Measurements from ENCODE around the gene TMC5. TPM values are rescaled to one million over a fixed set of nuclear protein-coding genes. Genes with fewer than 3 reads are reported as not detected.

The TMC5 gene
- total and polyA plus RNA-seq, 2 of the 4 experiments (the other 2 are of a cell fraction): not detected

DNA sequence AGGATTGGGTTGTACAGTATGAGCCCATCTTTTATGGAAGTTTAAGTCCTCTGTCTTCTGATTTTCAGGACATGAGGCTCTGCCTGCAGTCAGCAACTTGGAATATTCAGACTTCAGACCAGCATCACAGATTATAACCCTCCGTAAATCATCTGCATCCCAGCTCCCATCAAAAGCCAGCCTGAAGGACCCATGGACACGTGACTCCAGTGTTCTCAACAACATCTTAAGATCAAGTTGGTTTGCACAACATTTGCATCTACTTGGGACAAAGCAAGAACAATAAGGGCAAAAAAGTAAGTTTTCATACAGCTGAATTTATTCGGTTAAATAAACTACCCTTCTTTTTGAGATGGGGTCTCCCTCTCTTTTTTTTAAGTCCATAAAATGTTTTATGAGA is 12.7 kb downstream of the TMC5 start:
- Histone ChIP-seq H3K4ac (ENCODE audit: low read depth, low read length) (no peak overlapping the region), H2AK9ac (replicated peaks; ENCODE audit: low read depth, low read length, poor library complexity) (no peak overlapping the region), H3K79me1 (ENCODE audit: low read depth in 1 of 2, low read length in 2 of 2) (no peaks in the 10 kb centered on the region), H4K5ac (ENCODE audit: low read depth, low read length) (no peak overlapping the region), H3K9me1 (ENCODE audit: insufficient read depth, low read length) (no peaks in the 10 kb centered on the region), H4K91ac (ENCODE audit: insufficient read depth, low read depth, low read length) (no peak overlapping the region), H3K27me3 (ENCODE audit: control insufficient read depth, insufficient read depth, low read length) (no peaks in the 10 kb centered on the region), H2AK5ac (ENCODE audit: low read depth, low read length) (no peak overlapping the region), H4K8ac (ENCODE audit: low read depth in 2 of 2, low read length in 2 of 2) (no peak overlapping the region), H3K14ac (replicated peaks; ENCODE audit: low read depth, low read length) (no peak overlapping the region), H2BK20ac (ENCODE audit: low read depth, low read length) (no peak overlapping the region), H3K36me3 (ENCODE audit: control insufficient read depth, insufficient read depth, low read length) (no peaks in the 10 kb centered on the region), H3K4me2 (ENCODE audit: low read depth, low read length) (no peak overlapping the region), H2BK5ac (ENCODE audit: low read depth, low read length, poor library complexity, severe bottlenecking) (no peak overlapping the region), H3K4me1 (ENCODE audit: control insufficient read depth, insufficient read depth, low read length) (no peaks in the 10 kb centered on the region), H4K20me1 (ENCODE audit: insufficient read depth, low read length) (no peaks in the 10 kb centered on the region), H3K27ac (ENCODE audit: insufficient read depth, low read length) (no peak overlapping the region), H2BK120ac (ENCODE audit: low read depth, low read length) (no peak overlapping the region), H3K56ac (ENCODE audit: extremely low read depth, insufficient read depth, low read length) (no peak overlapping the region), H3K9ac (ENCODE audit: low read depth, low read length) (no peak overlapping the region), H2AFZ (replicated peaks; ENCODE audit: low read length, poor library complexity) (no peak overlapping the region), H3K18ac (ENCODE audit: low read depth, low read length) (no peak overlapping the region), H2BK15ac (ENCODE audit: low read depth, low read length) (no peak overlapping the region), H3K9me3 (ENCODE audit: control insufficient read depth, insufficient read depth, low read length) (no peaks in the 10 kb centered on the region), H3K23ac (ENCODE audit: low read depth, low read length) (no peak overlapping the region), H3K4me3 (ENCODE audit: insufficient read depth, low read depth, low read length) (no peak overlapping the region)
- intact Hi-C loops (cut with micrococcal nuclease): no loop called here
- no TSS peak for BruUV-seq (replicated peaks)
- ATAC-seq (ENCODE audit: low read depth) (no peak), DNase-seq (no peak)
- in situ Hi-C loops (cut with MboI; ENCODE audit: low sequenced_read_pairs): no loop called here
- WGBS, 2 experiments (ENCODE audit: extremely low coverage in 2 of 2, insufficient read length in 1 of 2): no CpG with 5 or more reads among the region's 3 CpGs
- TF ChIP-seq, protein P1, sequence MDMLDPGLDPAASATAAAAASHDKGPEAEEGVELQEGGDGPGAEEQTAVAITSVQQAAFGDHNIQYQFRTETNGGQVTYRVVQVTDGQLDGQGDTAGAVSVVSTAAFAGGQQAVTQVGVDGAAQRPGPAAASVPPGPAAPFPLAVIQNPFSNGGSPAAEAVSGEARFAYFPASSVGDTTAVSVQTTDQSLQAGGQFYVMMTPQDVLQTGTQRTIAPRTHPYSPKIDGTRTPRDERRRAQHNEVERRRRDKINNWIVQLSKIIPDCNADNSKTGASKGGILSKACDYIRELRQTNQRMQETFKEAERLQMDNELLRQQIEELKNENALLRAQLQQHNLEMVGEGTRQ (IDR thresholded peaks at IDR 0.05; ENCODE audit: low read depth, low read length): no peak
- TF ChIP-seq FOS (IDR thresholded peaks at IDR 0.05; ENCODE audit: low read depth, low read length): no peak
- no peak for TF ChIP-seq CHD1 (IDR thresholded peaks at IDR 0.05; ENCODE audit: low read depth, low read length)
- TF ChIP-seq NFE2L2 (IDR thresholded peaks at IDR 0.05; ENCODE audit: low read depth, low read length): no peak
- no peak for TF ChIP-seq RFX5 (IDR thresholded peaks at IDR 0.05; ENCODE audit: low read depth, low read length)
- no peak for TF ChIP-seq BHLHE40 (IDR thresholded peaks at IDR 0.05; ENCODE audit: low read depth, low read length)
- TF ChIP-seq MAZ (IDR thresholded peaks at IDR 0.05; ENCODE audit: borderline replicate concordance, low read depth, low read length): no peak
- TF ChIP-seq, protein P2, sequence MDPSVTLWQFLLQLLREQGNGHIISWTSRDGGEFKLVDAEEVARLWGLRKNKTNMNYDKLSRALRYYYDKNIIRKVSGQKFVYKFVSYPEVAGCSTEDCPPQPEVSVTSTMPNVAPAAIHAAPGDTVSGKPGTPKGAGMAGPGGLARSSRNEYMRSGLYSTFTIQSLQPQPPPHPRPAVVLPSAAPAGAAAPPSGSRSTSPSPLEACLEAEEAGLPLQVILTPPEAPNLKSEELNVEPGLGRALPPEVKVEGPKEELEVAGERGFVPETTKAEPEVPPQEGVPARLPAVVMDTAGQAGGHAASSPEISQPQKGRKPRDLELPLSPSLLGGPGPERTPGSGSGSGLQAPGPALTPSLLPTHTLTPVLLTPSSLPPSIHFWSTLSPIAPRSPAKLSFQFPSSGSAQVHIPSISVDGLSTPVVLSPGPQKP (IDR thresholded peaks at IDR 0.05; ENCODE audit: borderline replicate concordance, low read depth, low read length): no peak
- no peak for TF ChIP-seq RCOR1 (IDR thresholded peaks at IDR 0.05; ENCODE audit: insufficient replicate concordance, low read length)
- TF ChIP-seq POLR2A (IDR thresholded peaks at IDR 0.05; ENCODE audit: low read depth, low read length): no peak
- TF ChIP-seq, protein P3, sequence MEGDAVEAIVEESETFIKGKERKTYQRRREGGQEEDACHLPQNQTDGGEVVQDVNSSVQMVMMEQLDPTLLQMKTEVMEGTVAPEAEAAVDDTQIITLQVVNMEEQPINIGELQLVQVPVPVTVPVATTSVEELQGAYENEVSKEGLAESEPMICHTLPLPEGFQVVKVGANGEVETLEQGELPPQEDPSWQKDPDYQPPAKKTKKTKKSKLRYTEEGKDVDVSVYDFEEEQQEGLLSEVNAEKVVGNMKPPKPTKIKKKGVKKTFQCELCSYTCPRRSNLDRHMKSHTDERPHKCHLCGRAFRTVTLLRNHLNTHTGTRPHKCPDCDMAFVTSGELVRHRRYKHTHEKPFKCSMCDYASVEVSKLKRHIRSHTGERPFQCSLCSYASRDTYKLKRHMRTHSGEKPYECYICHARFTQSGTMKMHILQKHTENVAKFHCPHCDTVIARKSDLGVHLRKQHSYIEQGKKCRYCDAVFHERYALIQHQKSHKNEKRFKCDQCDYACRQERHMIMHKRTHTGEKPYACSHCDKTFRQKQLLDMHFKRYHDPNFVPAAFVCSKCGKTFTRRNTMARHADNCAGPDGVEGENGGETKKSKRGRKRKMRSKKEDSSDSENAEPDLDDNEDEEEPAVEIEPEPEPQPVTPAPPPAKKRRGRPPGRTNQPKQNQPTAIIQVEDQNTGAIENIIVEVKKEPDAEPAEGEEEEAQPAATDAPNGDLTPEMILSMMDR (conservative IDR thresholded peaks at IDR 0.05; ENCODE audit: low read depth, low read length): no peak
- no peak for TF ChIP-seq MAFK (IDR thresholded peaks at IDR 0.05; ENCODE audit: low read depth, low read length)
- TF ChIP-seq SMC3 (IDR thresholded peaks at IDR 0.05; ENCODE audit: low read depth, low read length): no peak
- TF ChIP-seq RAD21 (IDR thresholded peaks at IDR 0.05; ENCODE audit: low read length): no peak
- no peak for TF ChIP-seq MXI1 (IDR thresholded peaks at IDR 0.05; ENCODE audit: borderline replicate concordance, low read depth, low read length)
- CTCF ChIA-PET: interaction anchor here (0.6 kb wide), 1 partner anchor 200 kb away, joined by 6 read pairs; no protein-coding TSS in a partner anchor
- POLR2A ChIA-PET (ENCODE audit: unreplicated experiment): no interaction called here
- dilution Hi-C loops (cut with HindIII; ENCODE audit: low sequenced_read_pairs, unreplicated experiment): no loop called here

All from IMR-90 (cell line).